OCI-LY3 (cell line): ENCODE results near the gene GMCL2.
A peak's percentile ranks its signal among the peaks of the same experiment; 100 is the strongest.

Experiments used
- H2AFZ ChIP-seq: fragments of 200-600, 300-600 bp; shearing (Covaris generic); 2 replicates; pipeline ENCODE4 v1.6.0; 2014; ENCODE audit warnings: antibody characterized with exemption, low read depth, low read length
- H3K27ac ChIP-seq: fragments of 200-600, 300-600 bp; sonication (generic); 2 replicates; pipeline ENCODE4 v1.5.1; 2014; ENCODE audit warnings: mild to moderate bottlenecking, low read length, moderate library complexity, mixed read lengths
- H3K27me3 ChIP-seq: fragments of 200-600, 300-600 bp; sonication (generic); 2 replicates; pipeline ENCODE4 v1.6.1; 2014; ENCODE audit warnings: low read depth, low read length, mixed read lengths
- H3K36me3 ChIP-seq: fragments of 200-600, 300-600 bp; sonication (generic); replicated peaks from 2 replicates; pipeline ENCODE3; 2014; ENCODE audit warnings: low read depth, low read length, mixed read lengths
- H3K4me1 ChIP-seq: fragments of 300-600, 200-600 bp; sonication (generic); 2 replicates; pipeline ENCODE4 v1.6.1; 2014; ENCODE audit warnings: low read length, mixed read lengths
- H3K4me2 ChIP-seq: fragments of 200-600, 300-600 bp; sonication (generic); 2 replicates; pipeline ENCODE4 v1.6.1; 2014; ENCODE audit warnings: low read length, mixed read lengths
- H3K4me3 ChIP-seq: fragments of 300-600, 200-600 bp; sonication (generic); 2 replicates; pipeline ENCODE4 v1.5.1; 2014; ENCODE audit warnings: antibody characterized with exemption, mild to moderate bottlenecking, low read length, moderate library complexity
- H3K79me2 ChIP-seq: fragments of 300-600, 200-600 bp; shearing (Covaris generic); 2 replicates; pipeline ENCODE4 v1.6.1; 2014; ENCODE audit warnings: mild to moderate bottlenecking, low read length, mixed read lengths
- H3K9ac ChIP-seq: fragments of 300-600, 200-600 bp; shearing (Covaris generic); 2 replicates; pipeline ENCODE4 v1.6.0; 2014; ENCODE audit warnings: mild to moderate bottlenecking, low read length, moderate library complexity
- H3K9me3 ChIP-seq: fragments of 200-600, 300-600 bp; shearing (Covaris generic); 2 replicates; pipeline ENCODE4 v1.6.1; 2014; ENCODE audit warnings: low read length, mixed read lengths; ENCODE audit not compliant: insufficient read depth
- H4K20me1 ChIP-seq: fragments of 200-600, 300-600 bp; sonication (generic); 2 replicates; pipeline ENCODE4 v1.6.1; 2016; ENCODE audit warnings: low read length, mixed read lengths; ENCODE audit not compliant: insufficient read depth
- EZH2phosphoT487 ChIP-seq: fragments of 200-600 bp; shearing (Covaris generic); IDR thresholded peaks from 2 replicates; pipeline ENCODE4 v1.6.1; 2018; ENCODE audit warnings: antibody characterized with exemption, mixed run types, low read depth
- TF ChIP-seq, protein P1 (sequence below): fragments of 200-600, 300-600 bp; sonication (generic); IDR thresholded peaks from 2 replicates; pipeline ENCODE4 v1.5.1; 2014; ENCODE audit warnings: antibody characterized with exemption, low read length, low read depth

The GMCL2 gene

GRCh38 chr5:178207183-178207916 lies 20.2 kb upstream of the GMCL2 start:
- Histone ChIP-seq H3K4me2 (no peak overlapping the region), H2AFZ (no peak overlapping the region), H3K4me1 (peaks cover 15% of the 10 kb centered on the region), H3K27ac (no peak overlapping the region), H3K4me3 (0 out of 2 replicates have a peak overlapping the region, but pooled peaks have one; percentile 94), H3K9ac (no peak overlapping the region), H3K9me3 (no peaks in the 10 kb centered on the region), H4K20me1 (peaks cover 65% of the 10 kb centered on the region), H3K36me3 (peaks cover 68% of the 10 kb centered on the region), H3K27me3 (no peaks in the 10 kb centered on the region), H3K79me2 (peaks cover 94% of the 10 kb centered on the region)
- TF ChIP-seq, protein P1, sequence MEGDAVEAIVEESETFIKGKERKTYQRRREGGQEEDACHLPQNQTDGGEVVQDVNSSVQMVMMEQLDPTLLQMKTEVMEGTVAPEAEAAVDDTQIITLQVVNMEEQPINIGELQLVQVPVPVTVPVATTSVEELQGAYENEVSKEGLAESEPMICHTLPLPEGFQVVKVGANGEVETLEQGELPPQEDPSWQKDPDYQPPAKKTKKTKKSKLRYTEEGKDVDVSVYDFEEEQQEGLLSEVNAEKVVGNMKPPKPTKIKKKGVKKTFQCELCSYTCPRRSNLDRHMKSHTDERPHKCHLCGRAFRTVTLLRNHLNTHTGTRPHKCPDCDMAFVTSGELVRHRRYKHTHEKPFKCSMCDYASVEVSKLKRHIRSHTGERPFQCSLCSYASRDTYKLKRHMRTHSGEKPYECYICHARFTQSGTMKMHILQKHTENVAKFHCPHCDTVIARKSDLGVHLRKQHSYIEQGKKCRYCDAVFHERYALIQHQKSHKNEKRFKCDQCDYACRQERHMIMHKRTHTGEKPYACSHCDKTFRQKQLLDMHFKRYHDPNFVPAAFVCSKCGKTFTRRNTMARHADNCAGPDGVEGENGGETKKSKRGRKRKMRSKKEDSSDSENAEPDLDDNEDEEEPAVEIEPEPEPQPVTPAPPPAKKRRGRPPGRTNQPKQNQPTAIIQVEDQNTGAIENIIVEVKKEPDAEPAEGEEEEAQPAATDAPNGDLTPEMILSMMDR, result no peak
- no peak for TF ChIP-seq EZH2phosphoT487

- Histone ChIP-seq H2AFZ (no peak overlapping the region), H3K27me3 (no peaks in the 10 kb centered on the region), H3K4me3 (peak overlapping the region; percentile 94), H3K9me3 (no peaks in the 10 kb centered on the region), H3K36me3 (peaks cover 59% of the 10 kb centered on the region), H3K27ac (0 out of 2 replicates have a peak overlapping the region, but pooled peaks have one; percentile 5), H3K79me2 (peaks cover 85% of the 10 kb centered on the region), H3K4me1 (peaks cover 15% of the 10 kb centered on the region), H3K4me2 (peak overlapping the region; percentile 94), H4K20me1 (peaks cover 59% of the 10 kb centered on the region), H3K9ac (peak overlapping the region; percentile 88)
- no peak for TF ChIP-seq EZH2phosphoT487
- TF ChIP-seq, protein P1, result no peak
Observed at GRCh38 chr5:178206166-178207101, 19.3 kb upstream of the GMCL2 start.

DNA sequence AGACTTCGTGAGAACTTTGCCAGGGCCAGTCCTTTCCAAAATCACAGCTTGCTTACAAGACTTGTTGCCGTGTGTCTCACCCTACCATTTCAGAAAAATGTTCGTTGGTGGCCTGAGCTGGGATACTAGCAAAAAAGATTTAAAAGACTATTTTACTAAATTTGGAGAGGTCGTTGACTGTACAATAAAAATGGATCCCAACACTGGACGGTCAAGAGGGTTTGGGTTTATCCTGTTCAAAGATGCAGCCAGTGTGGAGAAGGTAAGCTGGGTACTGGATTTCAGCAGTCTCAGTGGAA lies 18.5 kb upstream of the GMCL2 start:
- H3K4me2 ChIP-seq, result peak overlapping the region; percentile 94
- H3K4me1 ChIP-seq, result peaks cover 15% of the 10 kb centered on the region
- peak overlapping the region; percentile 94 for H3K4me3 ChIP-seq
- H3K27me3 ChIP-seq, result no peaks in the 10 kb centered on the region
- H3K27ac ChIP-seq, result peak overlapping the region; percentile 64
- H3K79me2 ChIP-seq, result peaks cover 77% of the 10 kb centered on the region
- peaks cover 52% of the 10 kb centered on the region for H3K36me3 ChIP-seq
- H3K9me3 ChIP-seq, result no peaks in the 10 kb centered on the region
- H3K9ac ChIP-seq, result peak overlapping the region; percentile 88
- TF ChIP-seq, protein P1, result no peak
- TF ChIP-seq EZH2phosphoT487, result no peak
- no peak overlapping the region for H2AFZ ChIP-seq
- H4K20me1 ChIP-seq, result peaks cover 54% of the 10 kb centered on the region
